DND-41 (cell line): Measurements from ENCODE around the gene ADK.

Source experiments
- EZH2 ChIP-seq: IDR thresholded peaks from 3 replicates; pipeline ENCODE4 v1.6.1; 2012; ENCODE audit warnings: borderline replicate concordance, low read depth, mild to moderate bottlenecking, moderate library complexity, low read length, inconsistent platforms; ENCODE audit not compliant: severe bottlenecking
- TF ChIP-seq, protein P1 (sequence below): IDR thresholded peaks from 2 replicates; pipeline ENCODE4 v1.5.1; 2012; ENCODE audit warnings: borderline replicate concordance, low read length, moderate library complexity, mild to moderate bottlenecking; ENCODE audit not compliant: poor library complexity, severe bottlenecking; ENCODE audit errors: extremely low read depth

GRCh38 chr10:74255888-74256357, 104.9 kb downstream of the ADK start:
- TF ChIP-seq, protein P1, sequence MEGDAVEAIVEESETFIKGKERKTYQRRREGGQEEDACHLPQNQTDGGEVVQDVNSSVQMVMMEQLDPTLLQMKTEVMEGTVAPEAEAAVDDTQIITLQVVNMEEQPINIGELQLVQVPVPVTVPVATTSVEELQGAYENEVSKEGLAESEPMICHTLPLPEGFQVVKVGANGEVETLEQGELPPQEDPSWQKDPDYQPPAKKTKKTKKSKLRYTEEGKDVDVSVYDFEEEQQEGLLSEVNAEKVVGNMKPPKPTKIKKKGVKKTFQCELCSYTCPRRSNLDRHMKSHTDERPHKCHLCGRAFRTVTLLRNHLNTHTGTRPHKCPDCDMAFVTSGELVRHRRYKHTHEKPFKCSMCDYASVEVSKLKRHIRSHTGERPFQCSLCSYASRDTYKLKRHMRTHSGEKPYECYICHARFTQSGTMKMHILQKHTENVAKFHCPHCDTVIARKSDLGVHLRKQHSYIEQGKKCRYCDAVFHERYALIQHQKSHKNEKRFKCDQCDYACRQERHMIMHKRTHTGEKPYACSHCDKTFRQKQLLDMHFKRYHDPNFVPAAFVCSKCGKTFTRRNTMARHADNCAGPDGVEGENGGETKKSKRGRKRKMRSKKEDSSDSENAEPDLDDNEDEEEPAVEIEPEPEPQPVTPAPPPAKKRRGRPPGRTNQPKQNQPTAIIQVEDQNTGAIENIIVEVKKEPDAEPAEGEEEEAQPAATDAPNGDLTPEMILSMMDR = no peak
- no peak for TF ChIP-seq EZH2
